GM19438 (cell line): ENCODE results near the gene XRN1.
"Not testable (repeated sequence)": the region's sequence is repeated elsewhere in the genome, so short reads cannot be mapped to it uniquely, and the experiment has no call there.

Source experiments
- ATAC-seq: cut with Tn5 transposase; IDR thresholded peaks from one replicate; pipeline ENCODE4 v1.9.1; 2021; ENCODE audit warnings: low read depth; ENCODE audit not compliant: unreplicated experiment

XRN1 gene

GRCh38 chr3:142439499-142440220 is 8.2 kb downstream of the XRN1 start:
- not testable (repeated sequence) for ATAC-seq

GRCh38 chr3:142438096-142438495 is 9.7 kb downstream of the XRN1 start:
- ATAC-seq = not testable (repeated sequence)

- no peak for ATAC-seq
These were observed 10.8 kb downstream of the XRN1 start for GRCh38 chr3:142436951-142437585.

GRCh38 chr3:142434503-142434902 is 13.3 kb downstream of the XRN1 start:
- no peak for ATAC-seq

GRCh38 chr3:142433110-142433509 is 14.7 kb downstream of the XRN1 start:
- no peak for ATAC-seq

GRCh38 chr3:142429582-142429981 is 18.3 kb downstream of the XRN1 start:
- no peak for ATAC-seq

GRCh38 chr3:142424754-142425153 is 23.1 kb downstream of the XRN1 start:
- ATAC-seq = no peak

GRCh38 chr3:142418926-142419592 is 28.8 kb downstream of the XRN1 start:
- no peak for ATAC-seq

- no peak for ATAC-seq
These were observed 30.5 kb downstream of the XRN1 start for GRCh38 chr3:142417302-142417701.

GRCh38 chr3:142400537-142400936 is 47.3 kb downstream of the XRN1 start:
- not testable (repeated sequence) for ATAC-seq

- no peak for ATAC-seq
These were observed 52.8 kb downstream of the XRN1 start for GRCh38 chr3:142394921-142395622.

- no peak for ATAC-seq
These were observed 62.8 kb downstream of the XRN1 start for GRCh38 chr3:142385078-142385477.

GRCh38 chr3:142374687-142375086 is 73.2 kb downstream of the XRN1 start:
- ATAC-seq = no peak

- ATAC-seq = not testable (repeated sequence)
These were observed 78.3 kb downstream of the XRN1 start for GRCh38 chr3:142369576-142369975.

GRCh38 chr3:142366434-142366833 is 81.4 kb downstream of the XRN1 start:
- ATAC-seq = no peak

GRCh38 chr3:142363936-142364467 is 83.8 kb downstream of the XRN1 start:
- ATAC-seq = no peak

- ATAC-seq = not testable (repeated sequence)
These were observed 84.4 kb downstream of the XRN1 start for GRCh38 chr3:142363433-142363832.

- ATAC-seq = no peak
These were observed 88.5 kb downstream of the XRN1 start for GRCh38 chr3:142359367-142359766.

GRCh38 chr3:142356818-142357217 is 91.0 kb downstream of the XRN1 start:
- no peak for ATAC-seq

GRCh38 chr3:142355692-142356091 is 92.1 kb downstream of the XRN1 start:
- ATAC-seq = no peak

GRCh38 chr3:142354076-142354475 is 93.8 kb downstream of the XRN1 start:
- ATAC-seq = no peak
